Right atrium auricular region (tissue), 2 donors: ENCODE results near the gene ZNF397. TPM values are rescaled to one million over a fixed set of nuclear protein-coding genes. Genes with fewer than 3 reads are reported as not detected.
"Not testable (repeated sequence)": the region's sequence is repeated elsewhere in the genome, so short reads cannot be mapped to it uniquely, and the experiment has no call there.

ENCODE experiments used
- DNase-seq: peaks from one replicate; pipeline ENCODE4 v3.0.0-alpha.2; 2019; ENCODE audit warnings: low spot score
- H3K27ac ChIP-seq, 2 donors: fragments of 200-600 bp; sonication (generic); 1 replicate in 1 of 2; 2 replicates in 1 of 2; pipeline ENCODE4 v1.5.1; 2016 to 2019
- H3K27me3 ChIP-seq, 2 donors: fragments of 200-600 bp; sonication (generic); one replicate each; pipeline versions ENCODE4 v1.5.1 to v1.6.0; 2017 to 2019
- H3K36me3 ChIP-seq: fragments of 200-600 bp; sonication (generic); one replicate; pipeline ENCODE4 v1.5.1; 2016
- H3K4me1 ChIP-seq, 2 donors: fragments of 200-600 bp; sonication (generic); one replicate each; pipeline versions ENCODE4 v1.5.1 to v1.6.0; 2017 to 2019
- H3K4me3 ChIP-seq, 2 donors: fragments of 200-600 bp; sonication (generic); 1 replicate in 1 of 2; 2 replicates in 1 of 2; pipeline ENCODE4 v1.5.1; 2017 to 2019; ENCODE audit warnings: mild to moderate bottlenecking in 1 of 2, moderate library complexity in 1 of 2
- H3K9me3 ChIP-seq, 2 donors: fragments of 200-600 bp; sonication (generic); one replicate each; pipeline ENCODE4 v1.5.1; 2019
- total RNA-seq, 2 donors: library from RNA; depleted of rRNA; stranded (reverse); fragments of >200 nt; gene quantifications; one replicate each; pipeline ENCODE4 v1.1.0, GENCODE V29; 2016
- TF ChIP-seq, protein P1 (sequence below), 2 donors: fragments of 200-600 bp; sonication (generic); IDR thresholded peaks; one replicate each; pipeline ENCODE4 v1.5.1; 2019; ENCODE audit warnings: antibody characterized with exemption in 2 of 2

ZNF397 gene
- total RNA-seq, 2 donors from 2014 or later, result 11.3 to 12.0 TPM

DNA sequence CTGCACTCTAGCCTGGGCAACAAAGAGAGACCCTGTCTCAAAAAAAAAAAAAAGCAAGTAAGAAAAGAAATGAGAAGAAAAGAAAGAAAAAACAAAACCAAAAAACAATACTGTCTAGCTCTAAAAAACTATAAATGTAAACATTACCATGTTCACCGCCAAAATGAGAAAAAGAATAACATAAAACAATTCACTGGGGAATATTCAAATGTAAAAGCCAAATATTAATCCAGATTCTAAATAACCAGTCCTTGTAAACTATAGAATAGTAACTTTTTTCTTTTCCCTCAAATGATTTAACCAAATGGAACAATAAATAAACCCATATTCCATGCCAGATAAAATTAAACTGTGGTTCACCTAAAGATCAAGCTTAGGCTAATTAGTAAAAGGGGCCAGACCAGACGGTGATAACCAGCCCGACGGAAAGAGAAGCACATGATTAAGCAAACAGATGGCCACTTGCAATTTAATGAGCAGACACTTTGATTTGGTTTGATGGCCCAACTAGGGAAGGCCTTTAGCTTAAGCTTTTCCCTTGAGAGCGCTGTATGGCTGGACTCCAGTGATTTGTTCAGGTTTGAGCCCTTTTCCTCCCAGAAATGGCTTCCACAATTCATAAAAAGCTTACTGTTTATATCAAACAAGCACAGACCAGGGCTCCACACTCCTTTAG lies 39.4 kb upstream of the ZNF397 start:
- TF ChIP-seq, protein P1, sequence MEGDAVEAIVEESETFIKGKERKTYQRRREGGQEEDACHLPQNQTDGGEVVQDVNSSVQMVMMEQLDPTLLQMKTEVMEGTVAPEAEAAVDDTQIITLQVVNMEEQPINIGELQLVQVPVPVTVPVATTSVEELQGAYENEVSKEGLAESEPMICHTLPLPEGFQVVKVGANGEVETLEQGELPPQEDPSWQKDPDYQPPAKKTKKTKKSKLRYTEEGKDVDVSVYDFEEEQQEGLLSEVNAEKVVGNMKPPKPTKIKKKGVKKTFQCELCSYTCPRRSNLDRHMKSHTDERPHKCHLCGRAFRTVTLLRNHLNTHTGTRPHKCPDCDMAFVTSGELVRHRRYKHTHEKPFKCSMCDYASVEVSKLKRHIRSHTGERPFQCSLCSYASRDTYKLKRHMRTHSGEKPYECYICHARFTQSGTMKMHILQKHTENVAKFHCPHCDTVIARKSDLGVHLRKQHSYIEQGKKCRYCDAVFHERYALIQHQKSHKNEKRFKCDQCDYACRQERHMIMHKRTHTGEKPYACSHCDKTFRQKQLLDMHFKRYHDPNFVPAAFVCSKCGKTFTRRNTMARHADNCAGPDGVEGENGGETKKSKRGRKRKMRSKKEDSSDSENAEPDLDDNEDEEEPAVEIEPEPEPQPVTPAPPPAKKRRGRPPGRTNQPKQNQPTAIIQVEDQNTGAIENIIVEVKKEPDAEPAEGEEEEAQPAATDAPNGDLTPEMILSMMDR (IDR thresholded peaks at IDR 0.05), result no peak
- DNase-seq, result no peak
- Histone ChIP-seq H3K27ac (no peak overlapping the region), H3K27me3 (no peaks in the 10 kb centered on the region), H3K4me1 (no peaks in the 10 kb centered on the region), H3K4me3 (no peak overlapping the region), H3K36me3 (no peaks in the 10 kb centered on the region), H3K9me3 (peaks cover 0 to 8% of the 10 kb centered on the region in 2 donors)

DNA sequence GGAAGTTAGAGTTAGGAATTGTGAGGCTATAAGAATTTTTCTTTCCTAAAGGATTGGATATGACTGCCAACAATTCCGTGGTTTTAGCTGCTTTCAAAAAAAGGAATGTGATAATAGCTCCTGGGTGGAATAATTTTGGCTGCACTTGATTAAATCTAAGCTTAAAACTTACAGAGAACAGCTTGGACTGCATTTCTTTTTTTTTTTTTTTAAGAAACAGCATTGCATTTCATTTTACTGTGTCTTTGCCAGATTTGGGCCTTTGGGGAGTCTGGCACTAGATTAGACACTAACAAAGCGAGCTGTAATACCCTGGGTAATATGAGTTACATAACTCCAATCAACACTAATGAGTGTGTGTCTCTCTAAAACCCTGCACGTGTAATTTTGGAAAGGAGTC lies 37.8 kb upstream of the ZNF397 start:
- TF ChIP-seq, protein P1 (IDR thresholded peaks at IDR 0.05), result no peak
- Histone ChIP-seq H3K9me3 (peaks cover 0 to 8% of the 10 kb centered on the region in 2 donors), H3K27ac (no peak overlapping the region), H3K27me3 (no peaks in the 10 kb centered on the region), H3K4me1 (no peaks in the 10 kb centered on the region), H3K4me3 (no peak overlapping the region), H3K36me3 (no peaks in the 10 kb centered on the region)
- DNase-seq, result no peak

DNA sequence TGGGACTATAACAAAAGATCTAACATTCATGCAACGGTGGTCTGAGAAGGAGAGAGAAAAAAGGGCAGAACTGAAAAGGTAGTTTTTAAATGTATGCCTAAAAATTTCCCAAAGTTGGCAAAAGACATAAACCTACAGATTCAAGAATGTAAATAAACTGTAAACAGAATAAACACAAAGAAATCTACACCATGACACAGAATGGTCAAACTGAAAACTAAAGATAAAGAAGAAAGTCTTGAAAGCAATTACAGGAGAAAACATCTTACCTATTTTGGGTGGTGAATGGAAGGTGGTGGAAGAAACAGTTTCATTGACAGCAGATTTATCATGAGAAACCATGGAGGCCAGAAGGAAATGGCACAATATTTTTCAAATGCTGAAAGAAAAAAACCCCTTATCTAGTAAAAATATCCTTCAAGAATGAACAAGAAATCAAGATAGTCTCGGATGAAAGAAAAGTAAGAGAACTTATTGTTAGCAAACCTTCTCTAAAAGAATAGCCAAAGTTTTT lies 35.6 kb upstream of the ZNF397 start:
- TF ChIP-seq, protein P1 (IDR thresholded peaks at IDR 0.05), result no peak
- Histone ChIP-seq H3K4me3 (no peak overlapping the region), H3K36me3 (no peaks in the 10 kb centered on the region), H3K27me3 (no peaks in the 10 kb centered on the region), H3K9me3 (peaks cover 0 to 8% of the 10 kb centered on the region in 2 donors), H3K27ac (no peak overlapping the region), H3K4me1 (no peaks in the 10 kb centered on the region)
- no peak for DNase-seq

DNA sequence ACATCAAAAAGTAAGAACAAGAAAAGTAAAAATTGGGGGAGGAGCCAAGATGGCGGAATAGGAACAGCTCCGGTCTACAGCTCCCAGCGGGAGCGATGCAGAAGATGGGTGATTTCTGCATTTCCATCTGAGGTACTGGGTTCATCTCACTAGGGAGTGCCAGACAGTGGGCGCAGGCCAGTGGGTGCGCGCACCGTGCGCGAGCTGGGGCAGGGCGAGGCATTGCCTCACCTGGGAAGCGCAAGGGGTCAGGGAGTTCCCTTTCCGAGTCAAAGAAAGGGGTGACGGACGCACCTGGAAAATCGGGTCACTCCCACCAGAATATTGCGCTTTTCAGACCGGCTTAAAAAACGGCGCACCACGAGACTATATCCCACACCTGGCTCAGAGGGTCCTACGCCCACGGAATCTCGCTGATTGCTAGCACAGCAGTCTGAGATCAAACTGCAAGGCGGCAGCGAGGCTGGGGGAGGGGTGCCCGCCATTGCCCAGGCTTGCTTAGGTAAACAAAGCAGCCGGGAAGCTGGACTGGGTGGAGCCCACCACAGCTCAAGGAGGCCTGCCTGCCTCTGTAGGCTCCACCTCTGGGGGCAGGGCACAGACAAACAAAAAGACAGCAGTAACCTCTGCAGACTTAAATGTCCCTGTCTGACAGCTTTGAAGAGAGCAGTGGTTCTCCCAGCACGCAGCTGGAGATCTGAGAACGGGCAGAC lies 34.9 kb upstream of the ZNF397 start:
- DNase-seq, H3K27ac ChIP-seq, H3K36me3 ChIP-seq, H3K27me3 ChIP-seq, H3K9me3 ChIP-seq, H3K4me1 ChIP-seq, H3K4me3 ChIP-seq: not testable (repeated sequence)

DNA sequence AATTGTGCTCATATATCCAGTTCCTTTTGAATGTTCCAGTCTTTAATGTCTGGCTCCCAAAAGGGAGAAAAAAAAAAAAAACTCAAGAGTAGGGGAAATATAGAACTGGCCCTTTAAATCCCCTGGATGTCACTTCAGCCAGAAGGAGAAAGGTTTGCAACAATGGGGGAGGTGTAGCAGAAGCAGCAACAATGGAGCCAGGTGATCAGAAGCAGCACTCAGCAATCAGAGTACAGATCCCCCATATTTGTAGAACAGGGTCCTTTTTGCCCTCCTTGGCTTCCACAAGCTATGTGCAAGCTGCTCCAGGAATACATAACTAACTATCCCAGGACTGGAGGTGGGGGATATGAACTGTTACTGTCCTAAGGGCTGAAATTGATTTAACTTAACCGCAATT lies 25.8 kb upstream of the ZNF397 start:
- H3K4me1 ChIP-seq, result no peaks in the 10 kb centered on the region
- no peak overlapping the region for H3K27ac ChIP-seq
- H3K36me3 ChIP-seq, result no peaks in the 10 kb centered on the region
- no peak overlapping the region for H3K4me3 ChIP-seq
- TF ChIP-seq, protein P1 (IDR thresholded peaks at IDR 0.05), result no peak
- H3K9me3 ChIP-seq, result no peaks in the 10 kb centered on the region
- H3K27me3 ChIP-seq, result no peaks in the 10 kb centered on the region
- no peak for DNase-seq

DNA sequence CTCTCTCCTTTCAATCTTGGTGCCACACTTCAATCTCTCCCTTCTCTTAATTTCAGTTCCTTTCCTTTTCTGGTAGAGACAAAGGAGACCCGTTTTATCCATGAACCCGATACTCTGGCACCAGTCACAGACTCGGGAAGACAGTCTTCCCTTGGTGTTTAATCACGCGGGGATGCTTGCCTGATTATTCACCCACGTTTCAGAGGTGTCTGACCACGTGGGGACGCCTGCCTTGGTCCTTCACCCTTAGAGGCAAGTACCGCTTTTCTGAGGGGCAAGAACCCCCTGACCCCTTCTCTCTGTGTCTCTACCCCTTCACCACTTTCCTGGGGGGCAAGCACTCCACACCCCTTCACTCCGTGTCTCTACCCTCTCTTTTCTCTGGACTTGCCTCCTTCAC lies 24.2 kb upstream of the ZNF397 start:
- H3K36me3 ChIP-seq, H3K9me3 ChIP-seq, H3K4me3 ChIP-seq, H3K27me3 ChIP-seq, H3K27ac ChIP-seq, H3K4me1 ChIP-seq, DNase-seq: not testable (repeated sequence)

DNA sequence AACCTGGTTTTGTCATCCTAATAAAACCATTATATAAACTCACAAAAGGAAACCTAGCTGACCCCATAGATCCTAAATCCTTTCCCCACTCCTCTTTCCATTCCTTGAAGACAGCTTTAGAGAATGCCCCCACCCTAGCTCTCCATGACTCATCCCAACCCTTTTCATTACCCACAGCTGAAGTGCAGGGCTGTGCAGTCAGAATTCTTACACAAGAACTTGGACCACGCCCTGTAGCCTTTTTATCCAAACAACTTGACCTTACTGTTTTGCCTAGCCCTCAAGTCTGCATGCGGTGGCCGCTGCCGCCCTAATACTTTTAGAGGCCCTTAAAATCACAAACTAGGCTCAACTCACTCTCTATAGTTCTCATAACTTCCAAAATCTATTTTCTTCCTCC lies 21.5 kb upstream of the ZNF397 start:
- not testable (repeated sequence) for H3K4me1 ChIP-seq, DNase-seq, H3K4me3 ChIP-seq

More for the DNA sequence above, 21.5 kb upstream of the ZNF397 start:
- not testable (repeated sequence) for H3K9me3 ChIP-seq, H3K27me3 ChIP-seq, H3K27ac ChIP-seq, H3K36me3 ChIP-seq
